Nephron progenitor cell (in vitro differentiated cells): ENCODE results near the gene MCF2L2.

ENCODE experiments used
- DNase-seq: peaks from one replicate; pipeline ENCODE4 v3.0.0; 2021
- H3K27ac Mint-ChIP-seq: 2 replicates; pipeline ENCODE4 v1.8.0; 2021; ENCODE audit warnings: mild to moderate bottlenecking, moderate library complexity, mixed read lengths
- H3K27me3 Mint-ChIP-seq: 2 replicates; pipeline ENCODE4 v1.8.0; 2021; ENCODE audit warnings: mild to moderate bottlenecking, low read depth, mixed read lengths; ENCODE audit not compliant: poor library complexity
- H3K36me3 Mint-ChIP-seq: 2 replicates; pipeline ENCODE4 v1.8.0; 2021; ENCODE audit warnings: low read depth, mixed read lengths
- H3K4me1 Mint-ChIP-seq: 2 replicates; pipeline ENCODE4 v1.8.0; 2021; ENCODE audit warnings: mixed read lengths
- H3K4me3 Mint-ChIP-seq: 2 replicates; pipeline ENCODE4 v1.8.0; 2021; ENCODE audit warnings: mild to moderate bottlenecking, moderate library complexity, mixed read lengths
- H3K9me3 Mint-ChIP-seq: 2 replicates; pipeline ENCODE4 v1.8.0; 2021; ENCODE audit warnings: mild to moderate bottlenecking, moderate library complexity, mixed read lengths
- TF ChIP-seq, protein P1 (sequence below): fragments of 200-600 bp; sonication (generic); IDR thresholded peaks from 2 replicates; pipeline ENCODE4 v1.5.0; 2021; ENCODE audit warnings: antibody characterized with exemption

The MCF2L2 gene

DNA sequence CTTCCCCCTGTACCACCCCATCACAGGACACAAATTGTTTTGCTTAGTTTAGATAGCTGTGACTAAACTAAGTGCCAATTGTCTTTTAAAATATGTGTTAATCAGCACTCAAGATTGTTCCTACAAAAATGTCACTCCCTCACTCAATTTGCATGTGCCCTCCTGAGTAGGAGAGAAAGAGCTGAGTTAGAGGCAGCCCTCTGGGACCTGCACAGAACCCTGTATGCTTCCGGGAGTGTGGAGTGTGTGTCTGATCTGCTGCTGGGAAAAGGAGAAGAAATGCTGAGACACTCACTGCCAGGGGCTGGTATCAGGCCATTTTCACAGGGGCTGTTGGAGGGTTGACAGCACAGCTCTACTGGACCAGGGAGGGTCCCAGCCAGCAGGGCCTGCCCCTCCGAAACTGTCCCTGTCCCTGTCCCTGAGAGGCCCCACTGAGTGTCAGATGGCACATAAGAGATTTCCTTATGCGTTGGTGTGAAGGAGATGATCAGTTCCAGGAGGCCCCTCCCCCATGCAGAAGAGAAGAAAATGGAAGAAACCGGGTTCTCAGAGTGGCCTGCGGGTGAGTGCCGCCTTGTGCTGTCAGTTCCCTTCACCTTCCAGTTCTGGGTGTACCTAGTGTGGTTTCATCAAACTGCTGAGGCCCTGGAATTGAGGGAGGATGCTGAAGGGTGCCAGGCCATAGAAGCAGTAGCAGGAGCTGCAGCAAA, 179.3 kb downstream of the MCF2L2 start:
- TF ChIP-seq, protein P1, sequence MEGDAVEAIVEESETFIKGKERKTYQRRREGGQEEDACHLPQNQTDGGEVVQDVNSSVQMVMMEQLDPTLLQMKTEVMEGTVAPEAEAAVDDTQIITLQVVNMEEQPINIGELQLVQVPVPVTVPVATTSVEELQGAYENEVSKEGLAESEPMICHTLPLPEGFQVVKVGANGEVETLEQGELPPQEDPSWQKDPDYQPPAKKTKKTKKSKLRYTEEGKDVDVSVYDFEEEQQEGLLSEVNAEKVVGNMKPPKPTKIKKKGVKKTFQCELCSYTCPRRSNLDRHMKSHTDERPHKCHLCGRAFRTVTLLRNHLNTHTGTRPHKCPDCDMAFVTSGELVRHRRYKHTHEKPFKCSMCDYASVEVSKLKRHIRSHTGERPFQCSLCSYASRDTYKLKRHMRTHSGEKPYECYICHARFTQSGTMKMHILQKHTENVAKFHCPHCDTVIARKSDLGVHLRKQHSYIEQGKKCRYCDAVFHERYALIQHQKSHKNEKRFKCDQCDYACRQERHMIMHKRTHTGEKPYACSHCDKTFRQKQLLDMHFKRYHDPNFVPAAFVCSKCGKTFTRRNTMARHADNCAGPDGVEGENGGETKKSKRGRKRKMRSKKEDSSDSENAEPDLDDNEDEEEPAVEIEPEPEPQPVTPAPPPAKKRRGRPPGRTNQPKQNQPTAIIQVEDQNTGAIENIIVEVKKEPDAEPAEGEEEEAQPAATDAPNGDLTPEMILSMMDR: no peak
- no peak for DNase-seq
- Mint-ChIP-seq H3K4me3 (no peak overlapping the region), H3K27me3 (peaks cover 4% of the 10 kb centered on the region), H3K4me1 (peaks cover 13% of the 10 kb centered on the region), H3K36me3 (no peaks in the 10 kb centered on the region), H3K9me3 (peaks cover 3% of the 10 kb centered on the region), H3K27ac (no peak overlapping the region)

DNA sequence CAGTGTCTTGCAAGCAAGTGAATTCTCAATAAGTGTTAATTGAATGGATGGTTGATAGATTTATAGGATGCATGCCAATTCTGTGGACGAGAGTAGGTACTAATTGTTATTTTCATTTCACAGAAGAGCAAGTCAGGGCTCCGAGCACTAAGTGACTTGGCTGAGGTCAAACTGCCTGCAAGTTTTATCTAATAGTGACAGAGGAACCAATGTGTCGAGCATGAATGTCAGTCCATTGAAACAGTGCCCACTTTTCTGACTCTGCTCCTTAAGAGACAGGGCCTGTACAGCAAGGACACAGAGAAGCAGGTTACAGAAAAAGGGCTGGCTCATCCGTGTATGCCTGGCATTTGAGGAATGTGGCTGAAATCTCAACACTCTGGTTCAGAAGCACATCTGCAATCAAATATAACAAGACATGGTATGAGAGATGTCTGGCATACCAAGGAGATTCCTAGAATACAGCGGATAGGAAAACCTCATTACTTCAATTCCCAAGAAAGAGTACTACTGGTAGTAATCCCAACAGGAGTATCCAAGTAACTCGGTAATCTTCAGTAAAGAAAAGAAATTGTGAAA, 181.3 kb downstream of the MCF2L2 start:
- DNase-seq: no peak
- H3K9me3 Mint-ChIP-seq: peaks cover 21% of the 10 kb centered on the region
- peaks cover 8% of the 10 kb centered on the region for H3K4me1 Mint-ChIP-seq
- H3K36me3 Mint-ChIP-seq: peaks cover 1% of the 10 kb centered on the region
- H3K27me3 Mint-ChIP-seq: peaks cover 5% of the 10 kb centered on the region
- no peak overlapping the region for H3K4me3 Mint-ChIP-seq
- TF ChIP-seq, protein P1: no peak
- H3K27ac Mint-ChIP-seq: no peak overlapping the region

DNA sequence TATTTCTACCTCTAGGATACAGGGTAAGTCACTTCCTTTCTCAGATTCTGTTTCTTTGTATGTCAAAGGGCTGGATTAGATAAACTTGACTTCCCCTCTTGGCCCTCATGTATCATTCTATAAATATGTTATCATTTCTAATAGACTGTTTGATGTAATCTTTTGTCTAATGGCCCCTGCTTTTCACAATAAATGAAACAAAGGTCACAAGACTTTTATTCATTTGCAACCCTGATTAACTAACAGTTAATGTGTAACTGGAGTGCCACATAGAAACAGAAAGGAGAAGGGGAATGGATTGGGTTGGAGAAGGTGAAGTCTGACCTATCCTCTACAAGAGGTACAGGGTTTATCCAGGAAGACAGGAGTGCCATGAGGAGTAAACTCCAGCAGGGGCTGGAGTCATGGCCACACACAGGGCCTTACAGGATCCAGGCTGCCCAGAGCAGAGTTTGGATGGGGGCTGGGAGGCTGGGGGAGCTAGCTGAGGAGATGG, 183.4 kb downstream of the MCF2L2 start:
- TF ChIP-seq, protein P1: no peak
- Mint-ChIP-seq H3K9me3 (peaks cover 36% of the 10 kb centered on the region), H3K4me3 (no peak overlapping the region), H3K27ac (no peak overlapping the region), H3K36me3 (peaks cover 13% of the 10 kb centered on the region), H3K4me1 (peaks cover 8% of the 10 kb centered on the region), H3K27me3 (peaks cover 11% of the 10 kb centered on the region)
- no peak for DNase-seq

DNA sequence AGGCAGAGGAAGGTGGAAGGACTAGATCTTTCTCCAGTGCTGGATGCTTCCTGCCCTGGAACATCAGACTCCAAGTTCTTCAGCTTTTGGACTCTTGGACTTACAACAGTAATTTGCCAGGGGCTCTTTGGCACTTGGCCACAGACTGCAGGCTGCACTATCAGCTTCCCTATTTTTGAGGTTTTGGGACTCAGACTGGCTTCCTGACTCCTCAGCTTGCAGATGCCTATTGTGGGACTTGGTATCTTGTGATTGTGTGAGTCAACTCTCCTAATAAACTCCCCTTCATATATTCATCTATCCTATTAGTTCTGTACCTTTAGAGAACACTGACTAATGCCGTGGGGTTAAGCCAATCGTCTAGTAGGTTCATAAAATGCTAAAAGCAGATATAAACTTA, 184.2 kb downstream of the MCF2L2 start:
- DNase-seq: no peak
- Mint-ChIP-seq H3K27ac (no peak overlapping the region), H3K4me3 (no peak overlapping the region), H3K27me3 (peaks cover 12% of the 10 kb centered on the region), H3K36me3 (peaks cover 13% of the 10 kb centered on the region), H3K4me1 (peaks cover 6% of the 10 kb centered on the region), H3K9me3 (peaks cover 41% of the 10 kb centered on the region)
- TF ChIP-seq, protein P1: no peak

DNA sequence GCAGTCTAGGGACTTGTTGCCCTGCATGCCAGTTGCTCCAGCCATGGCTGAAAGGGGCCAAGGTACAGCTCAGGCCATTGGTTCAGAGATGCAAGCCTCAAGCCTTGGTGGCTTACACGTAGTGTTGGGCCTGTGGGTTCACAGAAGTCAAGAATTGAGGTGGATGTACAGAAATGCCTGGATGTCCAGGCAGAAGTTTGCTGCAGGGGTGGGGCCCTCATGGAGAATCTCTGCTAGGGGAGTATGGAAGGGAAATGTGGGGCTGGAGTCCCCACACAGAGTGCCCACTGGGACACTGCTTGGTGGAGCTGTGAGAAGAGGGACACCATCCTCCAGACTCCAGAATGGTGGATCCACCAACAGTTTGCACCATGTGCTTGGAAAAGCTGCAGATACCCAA, 186.0 kb downstream of the MCF2L2 start:
- Mint-ChIP-seq H3K4me3 (no peak overlapping the region), H3K4me1 (no peaks in the 10 kb centered on the region), H3K27me3 (peaks cover 12% of the 10 kb centered on the region), H3K27ac (no peak overlapping the region), H3K9me3 (peaks cover 46% of the 10 kb centered on the region), H3K36me3 (peaks cover 13% of the 10 kb centered on the region)
- DNase-seq: no peak
- TF ChIP-seq, protein P1: no peak
